Spinal cord (tissue), 10 donors: ENCODE results near the gene ZNF22. TPM values are rescaled to one million over a fixed set of nuclear protein-coding genes. Genes with fewer than 3 reads are reported as not detected.
"Not testable (repeated sequence)": the region's sequence is repeated elsewhere in the genome, so short reads cannot be mapped to it uniquely, and the experiment has no call there.

Experiments used
- DNase-seq, 6 donors: peaks; one replicate each; pipeline versions ENCODE4 v3.0.0 to v3.0.0-alpha.2; 2013 to 2015; ENCODE audit warnings: low spot score in 6 of 6, low read depth in 4 of 6
- H3K27ac ChIP-seq: one replicate; pipeline ENCODE4 v1.5.1; 2013; ENCODE audit warnings: low read depth, low read length, control low read depth
- H3K27me3 ChIP-seq: one replicate; pipeline ENCODE4 v1.6.1; 2013; ENCODE audit warnings: low read length; ENCODE audit not compliant: control insufficient read depth, insufficient read depth
- H3K36me3 ChIP-seq: one replicate; pipeline ENCODE4 v1.6.1; 2013; ENCODE audit warnings: low read length; ENCODE audit not compliant: control insufficient read depth, insufficient read depth
- H3K4me1 ChIP-seq: one replicate; pipeline ENCODE4 v1.6.1; 2013; ENCODE audit warnings: low read length; ENCODE audit not compliant: control insufficient read depth, insufficient read depth
- H3K4me3 ChIP-seq: one replicate; pipeline ENCODE4 v1.5.1; 2013; ENCODE audit warnings: low read depth, low read length, control low read depth
- H3K9me3 ChIP-seq: one replicate; pipeline ENCODE4 v1.6.1; 2013; ENCODE audit warnings: low read length; ENCODE audit not compliant: control insufficient read depth, insufficient read depth
- WGBS: methylation state at CpG from one replicate; pipeline ENCODE4 v1.1.5; 2013; ENCODE audit warnings: missing lambda C conversion rate; ENCODE audit not compliant: insufficient coverage; 5-methylcytosine and 5-hydroxymethylcytosine counted together
- polyA plus RNA-seq, 2 donors: library from polyadenylated mRNA; unstranded; fragments of 120-200 nt; gene quantifications; one replicate each; pipeline ENCODE4 v1.2.1, GENCODE V29; 2013; ENCODE audit not compliant: insufficient read length in 2 of 2
- total RNA-seq, 2 donors: library from RNA; depleted of rRNA in 1 of 2; stranded (reverse); fragments of 120-200 nt in 1 of 2; fragments of >200 nt in 1 of 2; gene quantifications; one replicate each; pipeline versions ENCODE4 v1.2.3 to v1.2.4, GENCODE V29; 2013 to 2014
- donor health status: healthy.

Gene ZNF22
- total and polyA plus RNA-seq, 4 donors, result 44.5 to 58.6 (median 46.0) TPM

DNA sequence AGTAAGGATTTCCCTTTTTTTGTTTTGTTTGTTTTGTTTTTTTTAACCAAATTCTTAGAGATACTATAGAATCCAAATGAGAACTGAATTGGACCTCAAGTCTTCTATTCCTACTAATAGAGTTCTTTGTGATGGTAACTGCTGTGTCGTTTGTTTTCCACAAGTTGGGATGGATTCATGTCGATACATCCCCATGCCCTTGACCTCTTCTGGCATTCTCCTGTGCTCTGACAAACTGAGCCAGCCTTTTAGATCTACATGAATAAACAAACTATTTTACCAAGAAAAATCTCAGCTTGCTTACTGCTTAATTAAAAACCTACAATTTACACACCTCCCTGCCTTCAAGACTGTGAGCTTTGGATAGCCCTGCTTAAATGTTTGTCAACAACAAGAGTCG is 3.9 kb downstream of the ZNF22 start:
- H3K4me3 ChIP-seq, result no peak overlapping the region
- no peaks in the 10 kb centered on the region for H3K27me3 ChIP-seq
- WGBS, result 32% methylated on average over 2 of the region's 3 CpGs
- H3K27ac ChIP-seq, result no peak overlapping the region
- H3K4me1 ChIP-seq, result peaks cover 4% of the 10 kb centered on the region
- DNase-seq, result no peak
- H3K9me3 ChIP-seq, result no peaks in the 10 kb centered on the region
- no peaks in the 10 kb centered on the region for H3K36me3 ChIP-seq

DNA sequence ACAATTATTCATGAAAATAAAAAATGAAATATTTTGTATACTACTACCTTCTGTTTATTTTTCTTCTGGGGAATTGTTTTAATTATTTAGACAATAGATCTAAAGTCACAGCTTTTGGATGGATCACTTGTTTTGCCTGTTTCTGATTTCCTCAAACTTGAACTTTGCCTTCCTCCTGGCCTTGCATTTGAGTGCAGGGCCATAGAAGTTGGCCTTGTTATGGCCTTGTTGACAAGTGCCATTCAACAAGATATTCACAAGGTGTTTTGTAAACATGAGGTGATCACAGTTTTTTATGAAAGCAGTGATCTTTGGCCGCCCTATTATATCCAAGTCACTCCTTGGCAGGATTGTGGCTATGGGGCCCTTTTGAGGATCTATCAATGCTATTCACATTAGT is 4.6 kb downstream of the ZNF22 start:
- Histone ChIP-seq H3K27me3 (no peaks in the 10 kb centered on the region), H3K27ac (no peak overlapping the region), H3K36me3 (no peaks in the 10 kb centered on the region), H3K4me1 (peaks cover under 1% of the 10 kb centered on the region), H3K9me3 (no peaks in the 10 kb centered on the region), H3K4me3 (no peak overlapping the region)
- no peak for DNase-seq
- WGBS, result no CpG with 5 or more reads among the region's 1 CpG

DNA sequence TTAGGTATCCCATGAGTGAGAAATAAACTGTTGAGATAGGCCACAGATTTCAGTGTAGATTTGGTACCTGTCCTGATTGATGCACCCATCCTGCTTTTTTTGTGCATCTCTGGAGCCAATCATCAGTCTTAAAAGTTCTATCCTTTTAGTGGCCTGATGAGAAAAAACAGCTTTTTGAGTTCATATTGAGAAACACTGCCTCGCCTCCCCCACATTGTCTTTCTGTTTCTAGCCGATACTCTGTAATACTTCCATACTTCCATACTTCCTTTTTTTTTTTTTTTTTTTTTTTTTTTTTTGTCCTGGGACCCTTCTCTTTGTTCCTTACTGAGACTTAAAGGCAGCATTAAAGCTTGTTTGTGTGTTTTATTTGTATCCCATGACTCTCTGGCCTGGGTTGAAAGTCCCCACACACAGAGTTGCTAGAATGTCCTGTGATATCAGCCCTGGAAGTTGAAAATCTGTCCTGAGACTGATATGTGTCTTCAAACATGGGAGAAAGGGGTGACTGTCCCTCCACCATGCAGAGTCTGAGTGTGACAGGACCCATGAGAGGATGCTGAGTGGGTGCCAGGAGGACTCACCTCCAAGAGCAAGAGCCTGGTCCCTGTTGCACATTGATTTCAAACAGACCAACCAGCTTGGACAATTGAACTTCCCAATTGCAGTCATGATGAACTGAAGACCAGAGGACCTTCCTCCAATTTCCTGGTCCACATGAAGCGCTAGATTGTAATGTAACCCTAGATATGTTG is 5.7 kb downstream of the ZNF22 start:
- H3K4me3 ChIP-seq, result no peak overlapping the region
- no peaks in the 10 kb centered on the region for H3K4me1 ChIP-seq
- no peaks in the 10 kb centered on the region for H3K9me3 ChIP-seq
- H3K27ac ChIP-seq, result no peak overlapping the region
- no peaks in the 10 kb centered on the region for H3K36me3 ChIP-seq
- DNase-seq, result no peak
- H3K27me3 ChIP-seq, result no peaks in the 10 kb centered on the region
- no CpG with 5 or more reads among the region's 3 CpGs for WGBS

DNA sequence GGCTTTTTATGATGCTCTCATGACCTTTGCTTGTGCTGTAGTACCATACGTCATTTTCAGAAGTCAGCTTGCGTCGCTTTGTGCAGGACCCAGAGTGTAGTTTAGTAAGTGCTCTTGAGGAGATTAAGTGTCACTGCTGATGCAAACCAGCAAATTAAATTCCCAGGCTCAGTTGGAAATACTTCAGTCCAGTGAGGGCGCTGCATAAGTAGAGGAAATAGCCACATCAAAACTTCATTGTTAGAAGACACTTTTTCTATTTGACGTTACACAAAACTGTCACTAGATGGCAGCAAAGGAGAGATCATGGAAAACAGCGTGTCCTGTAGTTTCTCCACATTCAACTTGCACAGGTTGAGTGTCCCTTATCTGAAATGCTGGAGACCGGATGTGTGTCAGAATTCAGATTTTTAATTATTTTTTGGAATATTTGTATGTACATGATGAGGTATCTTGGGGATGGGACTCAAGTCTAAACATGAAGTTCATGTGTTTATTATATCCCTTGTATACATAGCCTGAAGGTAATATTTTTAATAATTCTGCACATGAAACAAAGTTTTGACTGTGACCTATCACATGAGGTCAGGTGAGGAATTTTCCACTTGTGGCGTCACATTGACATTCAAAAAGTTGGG is 7.9 kb downstream of the ZNF22 start:
- no peaks in the 10 kb centered on the region for H3K9me3 ChIP-seq
- no peak overlapping the region for H3K4me3 ChIP-seq
- H3K36me3 ChIP-seq, result no peaks in the 10 kb centered on the region
- no peaks in the 10 kb centered on the region for H3K4me1 ChIP-seq
- peak; percentile 69 to 96 (median 80) for DNase-seq
- 0% methylated on average over 3 of the region's 8 CpGs for WGBS
- H3K27me3 ChIP-seq, result no peaks in the 10 kb centered on the region
- H3K27ac ChIP-seq, result no peak overlapping the region

DNA sequence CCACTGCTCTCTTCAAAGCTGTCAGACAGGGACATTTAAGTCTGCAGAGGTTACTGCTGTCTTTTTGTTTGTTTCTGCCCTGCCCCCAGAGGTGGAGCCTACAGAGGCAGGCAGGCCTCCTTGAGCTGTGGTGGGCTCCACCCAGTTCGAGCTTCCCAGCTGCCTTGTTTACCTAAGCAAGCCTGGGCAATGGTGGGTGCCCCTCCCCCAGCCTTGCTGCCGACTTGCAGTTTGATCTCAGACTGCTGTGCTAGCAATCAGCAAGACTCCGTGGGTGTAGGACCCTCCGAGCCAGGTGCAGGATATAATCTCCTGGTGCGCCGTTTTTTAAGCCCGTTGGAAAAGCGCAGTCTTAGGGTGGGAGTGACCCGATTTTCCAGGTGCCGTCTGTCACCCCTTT is 13.8 kb downstream of the ZNF22 start:
- not testable (repeated sequence) for H3K27me3 ChIP-seq, DNase-seq, H3K9me3 ChIP-seq, H3K4me3 ChIP-seq, H3K36me3 ChIP-seq, H3K4me1 ChIP-seq, H3K27ac ChIP-seq
- 86% methylated on average over 1 of the region's 10 CpGs for WGBS

DNA sequence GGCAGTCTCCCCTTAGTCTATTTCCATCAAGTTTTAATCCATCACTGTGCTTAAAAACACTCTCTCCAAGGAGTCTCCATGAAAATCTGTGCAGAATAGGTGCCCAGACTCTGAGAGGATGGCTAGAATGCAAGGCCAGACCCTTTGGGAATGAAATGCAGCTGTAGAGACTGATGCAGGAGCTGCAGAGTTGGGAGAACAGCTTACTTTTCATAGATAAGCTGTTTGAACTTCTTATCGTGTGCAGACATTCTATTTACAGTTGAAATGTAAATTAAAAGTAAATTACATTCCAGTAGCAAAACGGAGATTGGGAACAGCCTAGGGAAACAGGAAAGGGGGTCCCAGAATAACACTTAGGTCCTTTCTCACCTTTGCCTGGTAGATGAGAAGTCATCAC is 14.9 kb downstream of the ZNF22 start:
- WGBS, result no CpG with 5 or more reads among the region's 2 CpGs
- H3K9me3 ChIP-seq, result no peaks in the 10 kb centered on the region

DNA sequence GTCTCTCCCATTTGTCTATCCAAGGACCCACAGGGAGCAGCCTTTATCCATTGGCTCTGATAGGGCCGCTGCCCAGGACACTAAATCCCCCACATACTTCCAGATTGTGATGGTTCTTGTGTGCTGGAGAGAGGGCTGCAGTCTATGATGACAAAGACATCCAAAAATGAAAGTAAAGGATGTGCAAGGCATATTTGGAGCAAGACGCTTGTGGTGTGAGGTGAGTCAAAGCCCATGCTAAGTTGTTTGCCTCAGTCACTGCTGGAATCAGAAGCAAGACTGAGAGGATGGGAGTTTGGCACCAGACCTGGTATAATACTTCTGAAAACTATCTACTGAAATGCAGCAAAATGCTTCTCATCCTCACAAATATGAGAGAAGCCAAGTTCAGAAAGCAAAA is 22.7 kb downstream of the ZNF22 start:
- DNase-seq, result no peak
- H3K9me3 ChIP-seq, result no peaks in the 10 kb centered on the region
- no peak overlapping the region for H3K27ac ChIP-seq
- H3K36me3 ChIP-seq, result no peaks in the 10 kb centered on the region
- no peaks in the 10 kb centered on the region for H3K4me1 ChIP-seq
- H3K27me3 ChIP-seq, result no peaks in the 10 kb centered on the region
- no peak overlapping the region for H3K4me3 ChIP-seq
- WGBS, result 86% methylated on average over 1 of the region's 2 CpGs

More for the DNA sequence above, 14.9 kb downstream of the ZNF22 start:
- no peak overlapping the region for H3K27ac ChIP-seq
- no peaks in the 10 kb centered on the region for H3K27me3 ChIP-seq
- H3K36me3 ChIP-seq, result no peaks in the 10 kb centered on the region
- H3K4me3 ChIP-seq, result no peak overlapping the region
- no peak for DNase-seq
- no peaks in the 10 kb centered on the region for H3K4me1 ChIP-seq

DNA sequence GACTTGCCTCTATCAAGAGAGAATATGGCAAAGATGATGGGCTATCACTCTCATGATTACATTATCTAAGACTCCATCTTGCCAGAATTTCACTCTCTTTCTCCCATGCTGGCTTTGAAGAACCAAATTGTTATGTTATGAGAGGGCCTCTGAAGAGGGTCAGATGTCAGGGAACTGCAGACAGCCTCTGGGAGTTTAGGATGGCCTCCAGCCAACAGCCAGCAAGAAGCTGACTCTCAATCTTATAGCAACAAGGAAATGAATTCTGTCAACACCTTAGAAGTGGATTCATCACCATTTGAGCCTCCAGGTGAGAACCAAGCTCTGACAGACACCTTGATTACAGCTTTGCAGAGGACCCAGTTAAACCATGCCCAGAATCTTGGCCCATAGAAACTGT is 33.6 kb downstream of the ZNF22 start:
- peaks cover 6% of the 10 kb centered on the region for H3K9me3 ChIP-seq
- H3K4me1 ChIP-seq, result no peaks in the 10 kb centered on the region
- H3K27ac ChIP-seq, result no peak overlapping the region
- peak in 1 of 6 donors; percentile 29 for DNase-seq
- no peaks in the 10 kb centered on the region for H3K36me3 ChIP-seq
- H3K4me3 ChIP-seq, result no peak overlapping the region
- no peaks in the 10 kb centered on the region for H3K27me3 ChIP-seq

DNA sequence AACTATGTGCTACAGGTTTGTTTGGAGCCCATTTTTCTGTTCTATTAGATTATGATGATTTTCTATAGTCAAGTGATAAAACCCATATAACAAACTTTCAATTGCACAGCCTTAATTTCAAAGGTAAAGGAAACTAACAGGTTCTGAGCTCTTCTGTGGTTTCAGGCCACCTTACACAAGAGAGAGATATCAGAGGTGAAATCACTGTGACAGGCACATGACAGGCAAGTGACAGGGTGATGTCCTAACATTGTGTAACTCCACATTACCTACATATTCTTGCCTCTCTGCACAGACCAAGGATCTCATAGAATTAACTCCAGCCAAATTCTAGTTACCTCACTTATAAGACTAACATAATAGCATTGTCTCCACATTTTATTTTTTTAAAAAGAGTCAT is 35.0 kb downstream of the ZNF22 start:
- no peaks in the 10 kb centered on the region for H3K27me3 ChIP-seq
- no peak overlapping the region for H3K4me3 ChIP-seq
- DNase-seq, result no peak
- no peaks in the 10 kb centered on the region for H3K4me1 ChIP-seq
- no peak overlapping the region for H3K27ac ChIP-seq
- H3K36me3 ChIP-seq, result no peaks in the 10 kb centered on the region
- H3K9me3 ChIP-seq, result no peaks in the 10 kb centered on the region

DNA sequence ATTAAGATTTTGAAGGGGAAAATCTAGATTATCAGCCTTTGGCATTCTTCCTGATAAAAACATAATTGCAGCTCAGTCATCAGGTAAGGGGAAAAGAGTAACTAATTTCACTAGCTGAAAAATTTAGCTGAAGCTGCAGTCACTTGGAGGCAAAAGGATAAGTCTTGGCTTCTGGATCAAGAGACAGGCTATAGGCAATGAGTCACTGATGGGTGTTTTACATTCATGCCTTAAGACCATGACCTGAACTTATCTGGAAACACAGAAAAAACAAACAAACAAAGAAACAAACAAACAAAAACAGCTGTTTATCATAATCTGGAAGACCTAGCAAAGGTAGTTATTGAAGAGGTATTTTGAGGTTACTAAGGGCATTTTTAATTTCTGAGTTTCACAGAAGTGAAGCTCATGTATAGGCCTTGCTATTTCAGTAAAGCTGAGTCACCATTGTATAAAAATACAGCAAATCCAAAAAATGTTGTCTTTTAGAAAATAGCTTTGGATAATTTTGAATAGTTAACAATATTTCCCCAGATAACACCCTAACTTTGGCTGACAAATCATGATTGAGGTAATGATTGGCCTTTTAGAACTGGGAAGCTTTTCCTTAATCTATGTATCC is 40.3 kb downstream of the ZNF22 start:
- Histone ChIP-seq H3K4me3 (no peak overlapping the region), H3K36me3 (no peaks in the 10 kb centered on the region), H3K4me1 (no peaks in the 10 kb centered on the region), H3K27me3 (no peaks in the 10 kb centered on the region), H3K9me3 (no peaks in the 10 kb centered on the region), H3K27ac (no peak overlapping the region)
- no peak for DNase-seq
